Measurements from ENCODE around the gene CSF2.

CSF2 gene

GRCh38 chr5:132066871-132067270 lies 6.7 kb upstream of the CSF2 start:
- DNase-seq (ENCODE audit: low read depth) = no peak
- H3K4me3 ChIP-seq (ENCODE audit: low read depth, low read length) = no peak overlapping the region

GRCh38 chr5:132067451-132067850 lies 6.1 kb upstream of the CSF2 start:
- DNase-seq (ENCODE audit: low read depth) = no peak
- no peak overlapping the region for H3K4me3 ChIP-seq (ENCODE audit: low read depth, low read length)

- DNase-seq (ENCODE audit: low read depth) = no peak
- no peak overlapping the region for H3K4me3 ChIP-seq (ENCODE audit: low read depth, low read length)
Measured at GRCh38 chr5:132067941-132068808, 5.4 kb upstream of the CSF2 start.

GRCh38 chr5:132069561-132069960 lies 4.0 kb upstream of the CSF2 start:
- DNase-seq (ENCODE audit: low read depth) = no peak
- H3K4me3 ChIP-seq (ENCODE audit: low read depth, low read length) = no peak overlapping the region

- no peak for DNase-seq (ENCODE audit: low read depth)
- no peak overlapping the region for H3K4me3 ChIP-seq (ENCODE audit: low read depth, low read length)
Measured at GRCh38 chr5:132069994-132070393, 3.6 kb upstream of the CSF2 start.

DNA sequence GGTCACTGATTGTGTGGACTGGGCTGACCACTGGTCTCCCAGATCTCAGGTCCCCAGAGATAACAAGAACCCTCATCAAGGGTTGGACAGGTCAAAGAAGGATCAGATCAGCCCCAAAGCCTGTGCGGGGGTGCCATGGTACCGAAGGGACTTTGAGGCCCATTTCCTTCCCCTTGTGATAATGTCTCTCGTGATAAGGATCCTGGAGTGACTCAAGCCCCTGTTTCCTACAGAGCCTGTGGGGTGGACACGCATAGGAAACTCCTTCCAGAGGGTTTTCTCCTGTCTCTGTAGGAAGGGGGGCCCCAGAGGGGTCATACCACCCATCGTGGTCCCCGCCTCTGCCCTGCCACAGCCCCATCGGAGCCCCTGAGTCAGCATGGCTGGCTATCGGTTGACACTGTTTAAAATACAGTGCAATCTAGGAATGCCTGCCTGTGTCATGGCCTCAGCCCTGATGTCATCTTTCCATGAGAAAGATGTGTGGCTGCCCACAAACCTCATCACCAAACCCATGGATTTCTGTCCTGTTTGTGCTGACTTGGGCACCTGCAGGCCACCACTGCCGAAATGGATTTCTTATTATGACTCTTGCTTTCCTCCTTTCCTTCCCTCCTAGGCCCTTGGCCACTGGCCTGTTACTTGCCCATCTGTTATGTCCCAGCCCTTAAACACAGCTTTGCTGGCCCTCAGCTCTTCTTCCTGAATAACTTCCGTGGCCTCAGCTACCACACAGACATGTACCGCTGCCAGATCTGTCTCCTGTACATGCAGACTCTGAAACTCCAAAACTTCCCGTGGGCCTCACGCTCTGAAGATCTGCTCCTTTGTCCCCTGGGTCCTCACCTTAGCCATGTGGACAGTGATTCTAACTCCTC lies 2.9 kb upstream of the CSF2 start:
- H3K4me3 ChIP-seq (ENCODE audit: low read depth, low read length) = no peak overlapping the region
- no peak for DNase-seq (ENCODE audit: low read depth)

- no peak for DNase-seq (ENCODE audit: low read depth)
- H3K4me3 ChIP-seq (ENCODE audit: low read depth, low read length) = no peak overlapping the region
Measured at GRCh38 chr5:132071338-132071707, 2.3 kb upstream of the CSF2 start.

DNA sequence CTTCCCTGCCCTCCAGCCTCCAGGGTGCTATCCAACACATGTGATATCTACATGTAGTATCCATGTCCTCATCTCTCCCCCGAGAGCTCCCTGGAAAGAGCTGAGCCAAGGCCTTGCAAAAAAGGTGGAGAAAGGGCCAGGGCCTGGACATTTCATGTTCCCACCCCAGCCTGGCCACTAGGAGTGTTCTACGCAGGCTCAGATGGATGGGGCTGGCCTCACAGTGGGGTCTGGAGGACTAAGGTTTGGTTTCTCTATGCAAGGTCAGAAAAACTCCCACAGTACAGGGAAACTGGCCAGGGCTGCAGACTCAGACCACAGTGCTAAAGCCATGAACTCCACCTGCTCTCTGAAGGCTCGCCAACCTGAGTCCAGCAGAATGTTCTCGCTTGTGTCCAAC lies 1.5 kb upstream of the CSF2 start:
- DNase-seq (ENCODE audit: low read depth) = no peak

DNA sequence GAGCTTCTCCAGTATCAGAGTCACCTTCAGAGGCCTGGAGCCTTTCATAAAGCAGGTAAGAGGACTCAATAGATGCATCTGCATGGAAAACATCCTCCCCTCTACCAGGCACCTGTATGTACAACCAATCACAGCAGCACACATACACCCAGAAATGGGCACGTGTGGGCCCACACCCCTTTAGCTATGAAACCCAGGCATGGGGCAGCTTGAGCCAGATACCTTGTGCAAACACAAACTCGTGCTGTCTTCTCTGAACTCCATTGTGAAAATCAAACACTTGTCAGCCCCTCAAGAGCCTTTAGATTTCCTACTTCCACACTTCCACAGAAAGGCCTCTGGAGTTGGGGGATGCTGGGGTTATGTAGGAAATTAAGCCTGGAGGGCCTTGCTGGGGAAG lies 1.1 kb upstream of the CSF2 start:
- no peak for DNase-seq (ENCODE audit: low read depth)
- no peak overlapping the region for H3K4me3 ChIP-seq (ENCODE audit: low read depth, low read length)

More for the DNA sequence above, 1.5 kb upstream of the CSF2 start:
- H3K4me3 ChIP-seq (ENCODE audit: low read depth, low read length) = no peak overlapping the region

DNA sequence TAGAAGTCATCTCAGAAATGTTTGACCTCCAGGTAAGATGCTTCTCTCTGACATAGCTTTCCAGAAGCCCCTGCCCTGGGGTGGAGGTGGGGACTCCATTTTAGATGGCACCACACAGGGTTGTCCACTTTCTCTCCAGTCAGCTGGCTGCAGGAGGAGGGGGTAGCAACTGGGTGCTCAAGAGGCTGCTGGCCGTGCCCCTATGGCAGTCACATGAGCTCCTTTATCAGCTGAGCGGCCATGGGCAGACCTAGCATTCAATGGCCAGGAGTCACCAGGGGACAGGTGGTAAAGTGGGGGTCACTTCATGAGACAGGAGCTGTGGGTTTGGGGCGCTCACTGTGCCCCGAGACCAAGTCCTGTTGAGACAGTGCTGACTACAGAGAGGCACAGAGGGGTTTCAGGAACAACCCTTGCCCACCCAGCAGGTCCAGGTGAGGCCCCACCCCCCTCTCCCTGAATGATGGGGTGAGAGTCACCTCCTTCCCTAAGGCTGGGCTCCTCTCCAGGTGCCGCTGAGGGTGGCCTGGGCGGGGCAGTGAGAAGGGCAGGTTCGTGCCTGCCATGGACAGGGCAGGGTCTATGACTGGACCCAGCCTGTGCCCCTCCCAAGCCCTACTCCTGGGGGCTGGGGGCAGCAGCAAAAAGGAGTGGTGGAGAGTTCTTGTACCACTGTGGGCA lies 642 bp downstream of the CSF2 start:
- no peak for DNase-seq (ENCODE audit: low read depth)
- no peak overlapping the region for H3K4me3 ChIP-seq (ENCODE audit: low read depth, low read length)

DNA sequence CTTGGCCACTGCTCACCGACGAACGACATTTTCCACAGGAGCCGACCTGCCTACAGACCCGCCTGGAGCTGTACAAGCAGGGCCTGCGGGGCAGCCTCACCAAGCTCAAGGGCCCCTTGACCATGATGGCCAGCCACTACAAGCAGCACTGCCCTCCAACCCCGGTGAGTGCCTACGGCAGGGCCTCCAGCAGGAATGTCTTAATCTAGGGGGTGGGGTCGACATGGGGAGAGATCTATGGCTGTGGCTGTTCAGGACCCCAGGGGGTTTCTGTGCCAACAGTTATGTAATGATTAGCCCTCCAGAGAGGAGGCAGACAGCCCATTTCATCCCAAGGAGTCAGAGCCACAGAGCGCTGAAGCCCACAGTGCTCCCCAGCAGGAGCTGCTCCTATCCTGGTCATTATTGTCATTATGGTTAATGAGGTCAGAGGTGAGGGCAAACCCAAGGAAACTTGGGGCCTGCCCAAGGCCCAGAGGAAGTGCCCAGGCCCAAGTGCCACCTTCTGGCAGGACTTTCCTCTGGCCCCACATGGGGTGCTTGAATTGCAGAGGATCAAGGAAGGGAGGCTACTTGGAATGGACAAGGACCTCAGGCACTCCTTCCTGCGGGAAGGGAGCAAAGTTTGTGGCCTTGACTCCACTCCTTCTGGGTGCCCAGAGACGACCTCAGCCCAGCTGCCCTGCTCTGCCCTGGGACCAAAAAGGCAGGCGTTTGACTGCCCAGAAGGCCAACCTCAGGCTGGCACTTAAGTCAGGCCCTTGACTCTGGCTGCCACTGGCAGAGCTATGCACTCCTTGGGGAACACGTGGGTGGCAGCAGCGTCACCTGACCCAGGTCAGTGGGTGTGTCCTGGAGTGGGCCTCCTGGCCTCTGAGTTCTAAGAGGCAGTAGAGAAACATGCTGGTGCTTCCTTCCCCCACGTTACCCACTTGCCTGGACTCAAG lies 1.5 kb downstream of the CSF2 start:
- no peak overlapping the region for H3K4me3 ChIP-seq (ENCODE audit: low read depth, low read length)
- DNase-seq (ENCODE audit: low read depth) = no peak

DNA sequence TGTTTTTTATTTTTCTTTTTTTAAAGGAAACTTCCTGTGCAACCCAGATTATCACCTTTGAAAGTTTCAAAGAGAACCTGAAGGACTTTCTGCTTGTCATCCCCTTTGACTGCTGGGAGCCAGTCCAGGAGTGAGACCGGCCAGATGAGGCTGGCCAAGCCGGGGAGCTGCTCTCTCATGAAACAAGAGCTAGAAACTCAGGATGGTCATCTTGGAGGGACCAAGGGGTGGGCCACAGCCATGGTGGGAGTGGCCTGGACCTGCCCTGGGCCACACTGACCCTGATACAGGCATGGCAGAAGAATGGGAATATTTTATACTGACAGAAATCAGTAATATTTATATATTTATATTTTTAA lies 2.1 kb downstream of the CSF2 start:
- no peak overlapping the region for H3K4me3 ChIP-seq (ENCODE audit: low read depth, low read length)
- DNase-seq (ENCODE audit: low read depth) = no peak

DNA sequence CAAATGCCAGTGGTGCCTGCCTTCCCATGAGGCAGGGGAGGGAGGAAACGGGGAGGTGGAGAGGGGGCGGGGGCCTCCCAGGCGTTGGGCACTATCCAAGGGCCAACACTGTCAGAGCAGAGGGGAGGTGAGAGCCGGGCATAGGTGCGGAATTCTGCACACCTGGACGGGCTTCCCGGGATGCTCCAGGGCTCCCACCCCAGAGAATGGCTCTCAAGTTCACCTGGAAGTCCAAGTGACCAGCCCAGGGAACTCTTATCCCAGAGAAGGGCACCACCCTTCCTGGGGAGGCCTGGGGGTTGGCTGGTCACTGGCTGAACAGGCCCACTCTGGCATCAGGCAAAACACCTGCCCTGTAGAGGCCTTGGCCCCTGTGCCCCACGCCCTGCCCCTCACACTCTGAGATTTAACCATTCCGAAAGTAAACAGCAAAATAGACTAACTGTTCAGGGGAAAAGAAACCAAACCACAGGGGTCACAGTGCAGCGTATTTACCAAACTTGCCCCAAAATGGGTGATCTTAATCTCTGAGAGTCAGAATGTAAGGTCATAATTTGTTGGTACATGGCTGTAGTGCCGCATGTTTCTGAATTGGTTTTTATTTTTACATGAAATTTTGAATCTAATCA lies 2.7 kb downstream of the CSF2 start:
- DNase-seq (ENCODE audit: low read depth) = no peak
- H3K4me3 ChIP-seq (ENCODE audit: low read depth, low read length) = no peak overlapping the region

DNA sequence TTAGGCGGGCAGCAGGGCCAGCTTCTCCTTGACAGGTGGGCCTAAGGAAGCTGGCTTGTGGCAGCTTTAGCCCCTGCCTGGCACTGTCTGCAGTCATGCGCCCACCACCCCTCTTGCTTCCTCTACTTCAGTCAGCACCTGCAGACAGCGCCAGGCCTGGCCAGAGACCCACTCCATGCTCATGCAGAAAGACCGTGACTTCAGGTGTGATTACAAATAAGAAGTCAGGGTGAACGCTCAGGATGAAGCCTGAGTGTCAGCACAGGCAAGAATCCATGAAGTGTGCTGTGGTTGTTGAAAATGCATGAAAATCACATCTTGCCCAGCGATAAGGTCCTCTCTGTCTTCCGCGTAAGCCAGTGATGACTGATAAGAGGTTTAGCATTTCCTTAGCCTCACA lies 3.4 kb downstream of the CSF2 start:
- no peak for DNase-seq (ENCODE audit: low read depth)
- no peak overlapping the region for H3K4me3 ChIP-seq (ENCODE audit: low read depth, low read length)

- DNase-seq (ENCODE audit: low read depth) = no peak
- H3K4me3 ChIP-seq (ENCODE audit: low read depth, low read length) = no peak overlapping the region
Measured at GRCh38 chr5:132079081-132079480, 5.5 kb downstream of the CSF2 start.

DNA sequence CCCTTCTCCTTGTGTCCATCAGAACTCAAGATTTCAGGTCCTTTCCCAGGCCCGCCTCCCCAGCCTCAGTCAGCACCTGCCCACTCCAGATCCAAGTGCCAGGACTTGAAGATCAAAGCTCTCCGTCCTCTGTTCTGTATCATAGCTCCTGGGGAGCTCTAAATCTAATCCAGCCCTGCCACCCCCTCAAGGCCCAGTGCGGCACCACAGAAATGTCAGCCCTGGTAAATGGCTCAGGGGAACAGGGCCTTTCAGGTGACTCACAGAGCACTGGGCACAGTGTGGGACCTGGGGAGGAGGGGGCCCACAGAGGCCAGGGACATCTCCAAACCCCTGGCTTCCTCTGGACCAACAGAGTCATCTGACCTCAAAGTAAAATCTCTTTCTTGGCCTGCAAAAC lies 6.0 kb downstream of the CSF2 start:
- DNase-seq (ENCODE audit: low read depth) = no peak
- H3K4me3 ChIP-seq (ENCODE audit: low read depth, low read length) = no peak overlapping the region

DNA sequence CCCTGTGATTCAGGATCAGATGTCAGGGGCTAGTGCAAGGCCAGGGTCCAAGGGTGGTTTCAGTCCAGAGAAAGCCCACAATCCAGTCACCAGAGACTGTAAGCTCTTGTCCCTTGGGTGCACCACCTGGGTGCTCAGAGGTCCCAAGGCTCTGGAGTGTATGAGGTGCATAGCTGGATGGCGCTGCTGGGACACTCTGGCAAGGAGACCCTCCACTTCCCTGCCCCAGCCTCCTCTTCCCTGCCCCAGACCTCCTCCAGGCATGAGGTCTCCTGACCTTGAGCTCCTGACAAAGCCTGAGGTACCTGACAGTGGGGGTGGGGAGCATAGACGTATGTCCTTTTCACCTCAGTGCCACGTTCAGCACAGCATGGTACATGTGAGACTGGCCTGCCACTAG lies 7.0 kb downstream of the CSF2 start:
- no peak overlapping the region for H3K4me3 ChIP-seq (ENCODE audit: low read depth, low read length)
- DNase-seq (ENCODE audit: low read depth) = no peak

DNA sequence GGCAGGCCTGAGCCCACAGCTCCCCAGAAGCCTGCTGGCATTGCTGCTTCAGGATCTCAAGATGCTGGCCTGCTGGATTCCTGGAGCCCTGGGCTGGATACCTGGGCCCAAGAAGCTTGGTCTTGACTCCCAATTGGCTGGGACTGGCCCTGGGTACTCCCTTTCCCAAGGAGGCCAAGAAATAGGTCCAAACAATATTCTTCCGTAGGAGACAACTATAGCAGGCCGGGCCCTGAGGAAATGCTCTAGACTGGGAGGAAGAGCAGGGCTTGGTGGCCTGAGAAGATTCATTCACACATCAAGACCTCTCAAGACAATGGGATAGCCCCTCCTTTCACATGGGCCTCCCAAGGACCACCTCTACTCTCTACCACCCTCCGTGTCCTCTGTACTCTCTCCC lies 7.9 kb downstream of the CSF2 start:
- H3K4me3 ChIP-seq (ENCODE audit: low read depth, low read length) = no peak overlapping the region
- no peak for DNase-seq (ENCODE audit: low read depth)

Measured in skeletal muscle cell (primary cell).